Caco-2 (cell line): Measurements from ENCODE around the gene HSD17B11. TPM values are rescaled to one million over a fixed set of nuclear protein-coding genes. Genes with fewer than 3 reads are reported as not detected.

Source experiments
- BruUV-seq: library from RNA; stranded (reverse); fragments of 400-500 nt; replicated peaks from 2 replicates; lab custom pipeline; 2021; lab: Mats Ljungman, UMichigan
- CTCF ChIA-PET: fragments of 300-600 bp; sonication (Branson Sonifier 250); formaldehyde crosslinking; loops from one replicate; lab custom pipeline; 2022; ENCODE audit warnings: antibody characterized with exemption; lab: Charles Lee
- POLR2A ChIA-PET: fragments of 300-600 bp; sonication (Branson Sonifier 250); formaldehyde crosslinking; loops from one replicate; lab custom pipeline; 2022; ENCODE audit warnings: antibody characterized with exemption; lab: Charles Lee
- DNase-seq, 2 experiments: peaks; one replicate each; pipeline versions ENCODE4 v3.0.0 to v3.0.0-alpha.2; 2020 to 2022
- H3K27me3 ChIP-seq: replicated peaks from 2 replicates; pipeline ENCODE4 v1.6.0; 2011; ENCODE audit warnings: low read length; ENCODE audit not compliant: control insufficient read depth, insufficient read depth
- H3K36me3 ChIP-seq: 2 replicates; pipeline ENCODE4 v1.5.1; 2011; ENCODE audit warnings: low read length; ENCODE audit not compliant: control insufficient read depth, insufficient read depth
- H3K4me1 ChIP-seq: fragments of 250-450 bp; sonication (Bioruptor Pico); 2 replicates; pipeline ENCODE4 v1.5.1; 2020; ENCODE audit warnings: mild to moderate bottlenecking
- H3K4me3 ChIP-seq: 2 replicates; pipeline ENCODE4 v1.5.1; 2011; ENCODE audit warnings: low read depth, mild to moderate bottlenecking, control low read depth, low read length
- H3K9me3 ChIP-seq: fragments of 250-450 bp; sonication (Bioruptor Pico); 2 replicates; pipeline ENCODE4 v1.5.1; 2020; ENCODE audit warnings: mild to moderate bottlenecking, moderate library complexity
- H3K27ac Mint-ChIP-seq: one replicate; pipeline ENCODE4 v1.8.0; 2022; ENCODE audit warnings: mixed read lengths; ENCODE audit not compliant: unreplicated experiment
- H3K27me3 Mint-ChIP-seq: one replicate; pipeline ENCODE4 v1.8.0; 2022; ENCODE audit warnings: mixed read lengths; ENCODE audit not compliant: insufficient read depth, unreplicated experiment
- H3K36me3 Mint-ChIP-seq: one replicate; pipeline ENCODE4 v1.8.0; 2022; ENCODE audit warnings: mild to moderate bottlenecking, mixed read lengths; ENCODE audit not compliant: insufficient read depth, unreplicated experiment
- H3K4me1 Mint-ChIP-seq: one replicate; pipeline ENCODE4 v1.8.0; 2022; ENCODE audit warnings: low read depth, mixed read lengths; ENCODE audit not compliant: unreplicated experiment
- H3K4me3 Mint-ChIP-seq: one replicate; pipeline ENCODE4 v1.8.0; 2022; ENCODE audit warnings: mild to moderate bottlenecking, moderate library complexity, mixed read lengths; ENCODE audit not compliant: unreplicated experiment
- H3K9me3 Mint-ChIP-seq: one replicate; pipeline ENCODE4 v1.8.0; 2022; ENCODE audit warnings: mixed read lengths; ENCODE audit not compliant: unreplicated experiment
- intact Hi-C: fragments of 100-400 bp; cut with micrococcal nuclease; formaldehyde crosslinking; loops from one replicate; pipeline ENCODE4 v1.10.0; 2022; ENCODE audit not compliant: unreplicated experiment
- total RNA-seq: library from RNA; stranded (reverse); gene quantifications from 2 replicates; pipeline ENCODE4 v1.2.3, GENCODE V29; 2022
- TF ChIP-seq, protein P1 (sequence below), 2 experiments: fragments of 200-600 bp in 1 of 2; IDR thresholded peaks; 1 replicate in 1 of 2; 2 replicates in 1 of 2; pipeline versions ENCODE4 v1.5.1 to v1.8.0; 2011 to 2022; ENCODE audit warnings: antibody characterized with exemption in 1 of 2, control low read depth in 1 of 2, inconsistent platforms in 1 of 2, low read depth in 1 of 2, low read length in 1 of 2, mild to moderate bottlenecking in 1 of 2, moderate library complexity in 1 of 2; ENCODE audit not compliant: insufficient read depth in 1 of 2, severe bottlenecking in 1 of 2, unreplicated experiment in 1 of 2

HSD17B11 gene
- total RNA-seq, 1 experiment from 2014 or later, result 42.8 TPM

DNA sequence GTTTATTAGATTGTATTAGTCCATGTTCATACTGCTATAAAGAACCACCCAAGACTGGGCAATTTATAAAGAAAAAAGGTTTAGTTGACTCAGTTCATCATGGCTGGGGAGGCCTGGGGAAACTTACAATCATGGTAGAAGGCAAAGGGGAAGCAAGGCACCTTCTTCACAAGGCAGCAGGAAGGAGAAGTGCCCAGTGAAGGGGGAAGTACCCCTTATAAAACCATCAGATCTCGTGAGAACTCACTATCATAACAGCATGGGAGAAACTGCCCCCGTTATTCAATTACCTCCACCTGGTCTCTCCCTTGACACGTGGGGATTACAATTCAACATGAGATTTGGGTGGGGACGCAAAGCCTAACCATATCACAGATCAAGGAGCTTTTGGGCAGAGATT, 60.2 kb downstream of the HSD17B11 start:
- Mint-ChIP-seq H3K36me3 (peaks cover 19% of the 10 kb centered on the region), H3K4me1 (no peaks in the 10 kb centered on the region), H3K4me3 (no peak overlapping the region), H3K9me3 (peaks cover 27% of the 10 kb centered on the region), H3K27ac (no peak overlapping the region), H3K27me3 (no peaks in the 10 kb centered on the region)
- Histone ChIP-seq H3K27me3 (no peaks in the 10 kb centered on the region), H3K9me3 (peaks cover 10% of the 10 kb centered on the region; the same call in 1 of the 2 replicates), H3K36me3 (no peaks in the 10 kb centered on the region), H3K4me1 (no peaks in the 10 kb centered on the region), H3K4me3 (no peak overlapping the region)
- intact Hi-C loops, result no loop called here
- BruUV-seq, result no TSS peak
- CTCF ChIA-PET, result no interaction called here
- POLR2A ChIA-PET, result no interaction called here
- TF ChIP-seq, protein P1, sequence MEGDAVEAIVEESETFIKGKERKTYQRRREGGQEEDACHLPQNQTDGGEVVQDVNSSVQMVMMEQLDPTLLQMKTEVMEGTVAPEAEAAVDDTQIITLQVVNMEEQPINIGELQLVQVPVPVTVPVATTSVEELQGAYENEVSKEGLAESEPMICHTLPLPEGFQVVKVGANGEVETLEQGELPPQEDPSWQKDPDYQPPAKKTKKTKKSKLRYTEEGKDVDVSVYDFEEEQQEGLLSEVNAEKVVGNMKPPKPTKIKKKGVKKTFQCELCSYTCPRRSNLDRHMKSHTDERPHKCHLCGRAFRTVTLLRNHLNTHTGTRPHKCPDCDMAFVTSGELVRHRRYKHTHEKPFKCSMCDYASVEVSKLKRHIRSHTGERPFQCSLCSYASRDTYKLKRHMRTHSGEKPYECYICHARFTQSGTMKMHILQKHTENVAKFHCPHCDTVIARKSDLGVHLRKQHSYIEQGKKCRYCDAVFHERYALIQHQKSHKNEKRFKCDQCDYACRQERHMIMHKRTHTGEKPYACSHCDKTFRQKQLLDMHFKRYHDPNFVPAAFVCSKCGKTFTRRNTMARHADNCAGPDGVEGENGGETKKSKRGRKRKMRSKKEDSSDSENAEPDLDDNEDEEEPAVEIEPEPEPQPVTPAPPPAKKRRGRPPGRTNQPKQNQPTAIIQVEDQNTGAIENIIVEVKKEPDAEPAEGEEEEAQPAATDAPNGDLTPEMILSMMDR (IDR thresholded peaks at IDR 0.05; ENCODE audit: insufficient read depth in 1 of 2, low read depth in 1 of 2, low read length in 1 of 2, severe bottlenecking in 1 of 2, unreplicated experiment in 1 of 2), result no peak
- no peak for DNase-seq

DNA sequence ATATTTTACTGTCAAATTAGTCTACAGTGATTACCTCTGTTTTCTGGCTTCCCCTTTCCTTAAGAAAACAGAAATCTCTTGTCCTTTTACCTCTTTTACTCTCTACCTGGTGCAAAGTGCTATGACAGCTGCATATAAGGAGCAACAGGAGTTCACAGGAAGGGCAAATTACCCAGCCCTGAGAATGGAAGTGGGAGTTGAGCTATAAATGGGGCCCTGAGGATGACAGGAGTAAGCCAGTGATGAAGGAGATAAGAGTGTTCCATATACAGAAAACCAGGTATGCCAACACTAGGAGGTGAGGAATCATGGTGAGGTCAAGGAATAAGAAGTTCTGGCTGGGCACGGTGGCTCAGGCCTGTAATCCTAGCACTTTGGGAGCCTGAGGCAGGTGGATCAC, 63.9 kb downstream of the HSD17B11 start:
- Histone ChIP-seq H3K4me1 (no peaks in the 10 kb centered on the region), H3K9me3 (no peaks in the 10 kb centered on the region), H3K27me3 (no peaks in the 10 kb centered on the region), H3K36me3 (no peaks in the 10 kb centered on the region), H3K4me3 (no peak overlapping the region)
- ChIA-PET POLR2A (no interaction called here), CTCF (no interaction called here)
- TF ChIP-seq, protein P1 (IDR thresholded peaks at IDR 0.05; ENCODE audit: insufficient read depth in 1 of 2, low read depth in 1 of 2, low read length in 1 of 2, severe bottlenecking in 1 of 2, unreplicated experiment in 1 of 2), result no peak
- H3K27ac Mint-ChIP-seq, result no peak overlapping the region
- H3K27me3 Mint-ChIP-seq, result no peaks in the 10 kb centered on the region
- peaks cover 4% of the 10 kb centered on the region for H3K9me3 Mint-ChIP-seq
- no peak for DNase-seq
- no peak overlapping the region for H3K4me3 Mint-ChIP-seq
- H3K4me1 Mint-ChIP-seq, result no peaks in the 10 kb centered on the region
- intact Hi-C loops, result no loop called here
- H3K36me3 Mint-ChIP-seq, result no peaks in the 10 kb centered on the region
- no TSS peak for BruUV-seq

DNA sequence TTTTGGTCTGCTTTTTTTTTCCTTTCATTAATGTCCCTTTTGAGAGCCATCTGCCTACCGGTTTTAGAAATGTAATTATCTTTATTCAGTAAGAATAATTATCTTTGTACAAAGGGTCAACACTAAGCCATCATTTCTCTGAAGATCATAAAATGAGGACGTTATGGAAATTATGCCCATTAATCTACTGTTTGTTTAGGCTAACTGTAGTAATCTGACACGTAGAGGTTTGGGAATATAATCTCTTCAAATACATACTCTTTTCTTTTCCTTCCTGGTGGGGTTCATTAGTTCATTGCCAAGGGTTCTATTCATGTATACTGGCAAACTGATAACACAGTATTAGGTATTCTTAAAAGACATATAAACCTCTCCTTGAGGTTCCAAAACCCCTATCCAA, 64.5 kb downstream of the HSD17B11 start:
- Histone ChIP-seq H3K36me3 (no peaks in the 10 kb centered on the region), H3K4me1 (no peaks in the 10 kb centered on the region), H3K4me3 (no peak overlapping the region), H3K27me3 (no peaks in the 10 kb centered on the region), H3K9me3 (no peaks in the 10 kb centered on the region)
- BruUV-seq, result no TSS peak
- TF ChIP-seq, protein P1 (IDR thresholded peaks at IDR 0.05; ENCODE audit: insufficient read depth in 1 of 2, low read depth in 1 of 2, low read length in 1 of 2, severe bottlenecking in 1 of 2, unreplicated experiment in 1 of 2), result no peak
- DNase-seq, result no peak
- no peaks in the 10 kb centered on the region for H3K27me3 Mint-ChIP-seq
- CTCF ChIA-PET, result no interaction called here
- no peak overlapping the region for H3K4me3 Mint-ChIP-seq
- no peak overlapping the region for H3K27ac Mint-ChIP-seq
- intact Hi-C loops, result no loop called here
- POLR2A ChIA-PET, result no interaction called here
- no peaks in the 10 kb centered on the region for H3K36me3 Mint-ChIP-seq
- H3K9me3 Mint-ChIP-seq, result no peaks in the 10 kb centered on the region
- H3K4me1 Mint-ChIP-seq, result no peaks in the 10 kb centered on the region
